DND-41 (cell line): ENCODE data around the gene WDR36.

Experiments
- EZH2 ChIP-seq: IDR thresholded peaks from 3 replicates; pipeline ENCODE4 v1.6.1; 2012; ENCODE audit warnings: borderline replicate concordance, low read depth, mild to moderate bottlenecking, moderate library complexity, low read length, inconsistent platforms; ENCODE audit not compliant: severe bottlenecking
- TF ChIP-seq, protein P1 (sequence below): IDR thresholded peaks from 2 replicates; pipeline ENCODE4 v1.5.1; 2012; ENCODE audit warnings: borderline replicate concordance, low read length, moderate library complexity, mild to moderate bottlenecking; ENCODE audit not compliant: poor library complexity, severe bottlenecking; ENCODE audit errors: extremely low read depth

DNA sequence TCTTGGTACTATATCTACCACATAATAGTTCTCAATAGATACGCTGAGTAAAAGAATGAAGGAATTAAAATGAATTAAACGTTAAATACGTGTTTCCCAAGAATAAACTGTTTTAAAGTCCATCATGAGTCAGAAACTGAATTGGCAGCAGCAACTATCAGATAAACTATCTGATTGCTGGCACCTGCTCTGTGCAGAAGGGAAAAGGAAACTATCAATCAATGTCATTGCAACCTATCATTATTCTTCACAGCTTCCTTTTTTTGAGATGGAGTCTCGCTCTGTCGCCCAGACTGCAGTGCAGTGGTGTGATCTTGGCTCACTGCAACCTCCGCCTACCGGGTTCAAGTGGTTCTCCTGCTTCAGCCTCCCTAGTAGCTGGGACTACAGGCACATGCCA, 8.8 kb upstream of the WDR36 start:
- TF ChIP-seq, protein P1, sequence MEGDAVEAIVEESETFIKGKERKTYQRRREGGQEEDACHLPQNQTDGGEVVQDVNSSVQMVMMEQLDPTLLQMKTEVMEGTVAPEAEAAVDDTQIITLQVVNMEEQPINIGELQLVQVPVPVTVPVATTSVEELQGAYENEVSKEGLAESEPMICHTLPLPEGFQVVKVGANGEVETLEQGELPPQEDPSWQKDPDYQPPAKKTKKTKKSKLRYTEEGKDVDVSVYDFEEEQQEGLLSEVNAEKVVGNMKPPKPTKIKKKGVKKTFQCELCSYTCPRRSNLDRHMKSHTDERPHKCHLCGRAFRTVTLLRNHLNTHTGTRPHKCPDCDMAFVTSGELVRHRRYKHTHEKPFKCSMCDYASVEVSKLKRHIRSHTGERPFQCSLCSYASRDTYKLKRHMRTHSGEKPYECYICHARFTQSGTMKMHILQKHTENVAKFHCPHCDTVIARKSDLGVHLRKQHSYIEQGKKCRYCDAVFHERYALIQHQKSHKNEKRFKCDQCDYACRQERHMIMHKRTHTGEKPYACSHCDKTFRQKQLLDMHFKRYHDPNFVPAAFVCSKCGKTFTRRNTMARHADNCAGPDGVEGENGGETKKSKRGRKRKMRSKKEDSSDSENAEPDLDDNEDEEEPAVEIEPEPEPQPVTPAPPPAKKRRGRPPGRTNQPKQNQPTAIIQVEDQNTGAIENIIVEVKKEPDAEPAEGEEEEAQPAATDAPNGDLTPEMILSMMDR = no peak
- TF ChIP-seq EZH2 = no peak
